Neural cell (in vitro differentiated cells): ENCODE measurements around the gene TMEM185B. TPM values are rescaled to one million over a fixed set of nuclear protein-coding genes. Genes with fewer than 3 reads are reported as not detected.

Source experiments
- H2AFZ ChIP-seq: fragments of 200-600, 300-800 bp; sonication (generic), shearing (Covaris generic); 2 replicates; pipeline ENCODE4 v1.6.0; 2014; ENCODE audit warnings: low read depth, mild to moderate bottlenecking, antibody characterized with exemption, low read length, moderate library complexity
- H3F3A ChIP-seq: fragments of 200-600 bp; shearing (Covaris generic); 2 replicates; pipeline ENCODE4 v1.6.1; 2016; ENCODE audit warnings: mild to moderate bottlenecking, moderate library complexity, mixed read lengths, antibody characterized with exemption, low read length; ENCODE audit not compliant: insufficient read depth, poor library complexity, severe bottlenecking
- H3K27ac ChIP-seq: fragments of 200-600, 300-800 bp; sonication (generic), shearing (Covaris generic); 2 replicates; pipeline ENCODE4 v1.5.1; 2014; ENCODE audit warnings: mild to moderate bottlenecking, low read length, moderate library complexity
- H3K27me3 ChIP-seq: fragments of 300-800, 200-600 bp; sonication (generic), shearing (Covaris generic); 2 replicates; pipeline ENCODE4 v1.6.0; 2014; ENCODE audit warnings: mild to moderate bottlenecking, low read depth, low read length, moderate library complexity; ENCODE audit not compliant: insufficient read depth
- H3K36me3 ChIP-seq: fragments of 300-800, 200-600 bp; sonication (generic), shearing (Covaris generic); 2 replicates; pipeline ENCODE4 v1.5.1; 2014; ENCODE audit warnings: mild to moderate bottlenecking, antibody characterized with exemption, low read length, moderate library complexity; ENCODE audit not compliant: insufficient read depth
- H3K4me2 ChIP-seq: fragments of 300-800, 200-600 bp; sonication (generic), shearing (Covaris generic); 2 replicates; pipeline ENCODE4 v1.6.0; 2014; ENCODE audit warnings: mild to moderate bottlenecking, low read length
- H3K4me3 ChIP-seq: fragments of 300-800, 200-600 bp; sonication (generic), shearing (Covaris generic); 2 replicates; pipeline ENCODE4 v1.5.1; 2014; ENCODE audit warnings: mild to moderate bottlenecking, low read length, moderate library complexity
- H3K79me2 ChIP-seq: fragments of 200-600 bp; shearing (Covaris generic); replicated peaks from 2 replicates; pipeline ENCODE4 v1.6.0; 2014; ENCODE audit warnings: mild to moderate bottlenecking, low read length, moderate library complexity; ENCODE audit not compliant: insufficient read depth
- H3K9ac ChIP-seq: fragments of 300-800, 200-600 bp; sonication (generic), shearing (Covaris generic); 2 replicates; pipeline ENCODE4 v1.6.1; 2016; ENCODE audit warnings: mild to moderate bottlenecking, low read length, mixed read lengths
- H3K9me2 ChIP-seq: fragments of 200-600 bp; shearing (Covaris generic); 2 replicates; pipeline ENCODE4 v1.6.1; 2016; ENCODE audit warnings: mild to moderate bottlenecking, low read length, mixed read lengths; ENCODE audit not compliant: insufficient read depth
- H3K9me3 ChIP-seq: fragments of 200-600, 300-800 bp; sonication (generic), shearing (Covaris generic); 2 replicates; pipeline ENCODE4 v1.6.1; 2016; ENCODE audit warnings: mild to moderate bottlenecking, mixed run types, low read length, moderate library complexity, mixed read lengths
- H4K20me1 ChIP-seq: fragments of 200-600 bp; shearing (Covaris generic); 2 replicates; pipeline ENCODE4 v1.6.1; 2016; ENCODE audit warnings: mild to moderate bottlenecking, mixed run types; ENCODE audit not compliant: insufficient read depth
- EP300 ChIP-seq: fragments of 450-650 bp; conservative IDR thresholded peaks from 2 replicates; pipeline ENCODE4 v1.6.1; 2014; ENCODE audit warnings: antibody characterized with exemption, mild to moderate bottlenecking, moderate library complexity; ENCODE audit not compliant: poor library complexity, severe bottlenecking
- EZH2 ChIP-seq: fragments of 200-600, 300-800 bp; shearing (Covaris generic), sonication (generic); IDR thresholded peaks from 2 replicates; pipeline ENCODE4 v1.6.1; 2014; ENCODE audit warnings: antibody characterized with exemption, low read length, borderline replicate concordance, mild to moderate bottlenecking; ENCODE audit not compliant: insufficient read depth, poor library complexity, severe bottlenecking
- MXI1 ChIP-seq: fragments of 450-650 bp; conservative IDR thresholded peaks from 2 replicates; pipeline ENCODE4 v1.6.1; 2014; ENCODE audit warnings: antibody characterized with exemption, mild to moderate bottlenecking; ENCODE audit not compliant: poor library complexity, severe bottlenecking
- POLR2AphosphoS5 ChIP-seq: IDR thresholded peaks from 2 replicates; pipeline ENCODE4 v1.6.1; 2012
- RAD21 ChIP-seq: fragments of 450-650 bp; conservative IDR thresholded peaks from 2 replicates; pipeline ENCODE4 v1.6.1; 2014; ENCODE audit warnings: antibody characterized with exemption, mild to moderate bottlenecking, moderate library complexity
- SMC3 ChIP-seq: fragments of 450-650 bp; conservative IDR thresholded peaks from 2 replicates; pipeline ENCODE4 v1.6.1; 2014; ENCODE audit warnings: antibody characterized with exemption, mild to moderate bottlenecking, moderate library complexity; ENCODE audit not compliant: poor library complexity
- TAF1 ChIP-seq: IDR thresholded peaks from 2 replicates; pipeline ENCODE4 v1.6.1; 2012; ENCODE audit warnings: low read depth
- polyA plus RNA-seq: library from polyadenylated mRNA; depleted of rRNA; stranded (reverse); fragments of >200 nt; gene quantifications from 2 replicates; pipeline ENCODE4 v1.2.3, GENCODE V29; 2014
- TF ChIP-seq, protein P1 (sequence below): IDR thresholded peaks from 2 replicates; pipeline ENCODE4 v1.6.1; 2012; ENCODE audit warnings: borderline replicate concordance
- TF ChIP-seq, protein P2 (sequence below): fragments of 450-650 bp; IDR thresholded peaks from 2 replicates; pipeline ENCODE4 v1.5.1; 2014; ENCODE audit warnings: antibody characterized with exemption, mild to moderate bottlenecking, moderate library complexity; ENCODE audit not compliant: poor library complexity, severe bottlenecking

TMEM185B gene
- polyA plus RNA-seq, 1 donor from 2014 or later, result 4.4 TPM

DNA sequence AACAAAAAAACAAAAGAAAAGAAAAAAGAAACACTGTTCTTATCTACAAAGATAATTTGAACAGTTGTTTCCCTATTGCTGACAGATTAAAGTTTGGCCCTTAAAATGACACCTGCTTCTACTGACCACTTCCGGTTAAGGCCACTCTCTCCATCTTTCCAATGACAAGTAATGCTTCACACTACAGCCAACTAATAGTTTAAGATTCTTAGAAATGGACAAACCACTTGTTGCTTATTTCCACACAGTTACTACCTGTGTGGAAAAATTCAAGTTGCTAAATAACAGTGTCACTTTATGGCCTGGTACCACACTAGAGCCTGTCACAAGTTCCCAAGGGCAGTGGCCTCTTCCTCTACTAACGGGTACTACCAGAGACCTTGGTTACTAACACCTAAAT is 2.4 kb downstream of the TMEM185B start:
- Histone ChIP-seq H3K9me3 (peaks cover 4% of the 10 kb centered on the region), H3K27me3 (no peaks in the 10 kb centered on the region), H3K4me2 (no peak overlapping the region), H3K27ac (no peak overlapping the region), H2AFZ (no peak overlapping the region), H3K9ac (no peak overlapping the region), H3K9me2 (no peaks in the 10 kb centered on the region), H3K36me3 (no peaks in the 10 kb centered on the region), H3K79me2 (no peaks in the 10 kb centered on the region), H4K20me1 (no peaks in the 10 kb centered on the region), H3K4me3 (no peak overlapping the region), H3F3A (no peaks in the 10 kb centered on the region)
- TF ChIP-seq EZH2 (no peak), POLR2AphosphoS5 (no peak), MXI1 (no peak), RAD21 (no peak), EP300 (no peak), SMC3 (no peak), TAF1 (no peak)
- TF ChIP-seq, protein P1, sequence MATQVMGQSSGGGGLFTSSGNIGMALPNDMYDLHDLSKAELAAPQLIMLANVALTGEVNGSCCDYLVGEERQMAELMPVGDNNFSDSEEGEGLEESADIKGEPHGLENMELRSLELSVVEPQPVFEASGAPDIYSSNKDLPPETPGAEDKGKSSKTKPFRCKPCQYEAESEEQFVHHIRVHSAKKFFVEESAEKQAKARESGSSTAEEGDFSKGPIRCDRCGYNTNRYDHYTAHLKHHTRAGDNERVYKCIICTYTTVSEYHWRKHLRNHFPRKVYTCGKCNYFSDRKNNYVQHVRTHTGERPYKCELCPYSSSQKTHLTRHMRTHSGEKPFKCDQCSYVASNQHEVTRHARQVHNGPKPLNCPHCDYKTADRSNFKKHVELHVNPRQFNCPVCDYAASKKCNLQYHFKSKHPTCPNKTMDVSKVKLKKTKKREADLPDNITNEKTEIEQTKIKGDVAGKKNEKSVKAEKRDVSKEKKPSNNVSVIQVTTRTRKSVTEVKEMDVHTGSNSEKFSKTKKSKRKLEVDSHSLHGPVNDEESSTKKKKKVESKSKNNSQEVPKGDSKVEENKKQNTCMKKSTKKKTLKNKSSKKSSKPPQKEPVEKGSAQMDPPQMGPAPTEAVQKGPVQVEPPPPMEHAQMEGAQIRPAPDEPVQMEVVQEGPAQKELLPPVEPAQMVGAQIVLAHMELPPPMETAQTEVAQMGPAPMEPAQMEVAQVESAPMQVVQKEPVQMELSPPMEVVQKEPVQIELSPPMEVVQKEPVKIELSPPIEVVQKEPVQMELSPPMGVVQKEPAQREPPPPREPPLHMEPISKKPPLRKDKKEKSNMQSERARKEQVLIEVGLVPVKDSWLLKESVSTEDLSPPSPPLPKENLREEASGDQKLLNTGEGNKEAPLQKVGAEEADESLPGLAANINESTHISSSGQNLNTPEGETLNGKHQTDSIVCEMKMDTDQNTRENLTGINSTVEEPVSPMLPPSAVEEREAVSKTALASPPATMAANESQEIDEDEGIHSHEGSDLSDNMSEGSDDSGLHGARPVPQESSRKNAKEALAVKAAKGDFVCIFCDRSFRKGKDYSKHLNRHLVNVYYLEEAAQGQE, result no peak
- TF ChIP-seq, protein P2, sequence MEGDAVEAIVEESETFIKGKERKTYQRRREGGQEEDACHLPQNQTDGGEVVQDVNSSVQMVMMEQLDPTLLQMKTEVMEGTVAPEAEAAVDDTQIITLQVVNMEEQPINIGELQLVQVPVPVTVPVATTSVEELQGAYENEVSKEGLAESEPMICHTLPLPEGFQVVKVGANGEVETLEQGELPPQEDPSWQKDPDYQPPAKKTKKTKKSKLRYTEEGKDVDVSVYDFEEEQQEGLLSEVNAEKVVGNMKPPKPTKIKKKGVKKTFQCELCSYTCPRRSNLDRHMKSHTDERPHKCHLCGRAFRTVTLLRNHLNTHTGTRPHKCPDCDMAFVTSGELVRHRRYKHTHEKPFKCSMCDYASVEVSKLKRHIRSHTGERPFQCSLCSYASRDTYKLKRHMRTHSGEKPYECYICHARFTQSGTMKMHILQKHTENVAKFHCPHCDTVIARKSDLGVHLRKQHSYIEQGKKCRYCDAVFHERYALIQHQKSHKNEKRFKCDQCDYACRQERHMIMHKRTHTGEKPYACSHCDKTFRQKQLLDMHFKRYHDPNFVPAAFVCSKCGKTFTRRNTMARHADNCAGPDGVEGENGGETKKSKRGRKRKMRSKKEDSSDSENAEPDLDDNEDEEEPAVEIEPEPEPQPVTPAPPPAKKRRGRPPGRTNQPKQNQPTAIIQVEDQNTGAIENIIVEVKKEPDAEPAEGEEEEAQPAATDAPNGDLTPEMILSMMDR, result no peak

DNA sequence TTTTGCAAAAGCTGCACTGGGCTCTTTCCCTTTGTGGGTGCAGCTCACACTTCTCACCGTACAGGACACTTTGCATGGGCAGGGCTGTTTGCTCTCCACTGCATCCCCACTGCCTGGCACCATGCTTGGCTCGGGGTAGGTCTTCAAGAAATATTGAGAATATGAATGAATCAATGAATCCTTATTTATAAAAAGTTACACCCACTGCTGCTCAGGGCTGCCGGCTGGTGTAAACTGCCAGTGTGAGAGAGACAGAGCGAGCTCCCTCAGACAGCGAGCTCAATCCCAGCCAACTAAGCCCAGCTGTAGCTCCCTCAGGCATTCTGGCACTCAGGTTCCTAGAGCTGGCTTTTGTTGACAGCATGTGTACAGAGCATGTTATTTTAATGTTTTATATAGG is 3.4 kb downstream of the TMEM185B start:
- TF ChIP-seq POLR2AphosphoS5 (no peak), TAF1 (no peak), EP300 (no peak), EZH2 (no peak), MXI1 (no peak), RAD21 (no peak), SMC3 (no peak)
- TF ChIP-seq, protein P1, result no peak
- TF ChIP-seq, protein P2, result no peak

More for the DNA sequence above, 3.4 kb downstream of the TMEM185B start:
- no peak overlapping the region for H3K9ac ChIP-seq
- no peak overlapping the region for H3K27ac ChIP-seq
- H3K9me2 ChIP-seq, result no peaks in the 10 kb centered on the region
- no peaks in the 10 kb centered on the region for H3K27me3 ChIP-seq
- no peaks in the 10 kb centered on the region for H3F3A ChIP-seq
- H3K4me2 ChIP-seq, result no peak overlapping the region
- H4K20me1 ChIP-seq, result no peaks in the 10 kb centered on the region
- peaks cover 4% of the 10 kb centered on the region for H3K9me3 ChIP-seq
- H3K79me2 ChIP-seq, result no peaks in the 10 kb centered on the region
- no peak overlapping the region for H2AFZ ChIP-seq
- no peaks in the 10 kb centered on the region for H3K36me3 ChIP-seq
- no peak overlapping the region for H3K4me3 ChIP-seq
